GM21526 (cell line): ENCODE data around the gene PPM1D.
A peak's percentile ranks its signal among the peaks of the same experiment; 100 is the strongest.
"Not testable (repeated sequence)": the region's sequence is repeated elsewhere in the genome, so short reads cannot be mapped to it uniquely, and the experiment has no call there.

Experiments
- ATAC-seq: cut with Tn5 transposase; IDR thresholded peaks from one replicate; pipeline ENCODE4 v1.9.1; 2021; ENCODE audit warnings: moderate library complexity; ENCODE audit not compliant: unreplicated experiment, low FRiP score

The PPM1D gene

GRCh38 chr17:60664022-60664421 is 64.0 kb downstream of the PPM1D start:
- ATAC-seq, result no peak

- no peak for ATAC-seq
These were observed 65.6 kb downstream of the PPM1D start for GRCh38 chr17:60665602-60666001.

- ATAC-seq, result not testable (repeated sequence)
These were observed 68.7 kb downstream of the PPM1D start for GRCh38 chr17:60668741-60669140.

- no peak for ATAC-seq
These were observed 71.5 kb downstream of the PPM1D start for GRCh38 chr17:60671482-60671881.

- not testable (repeated sequence) for ATAC-seq
These were observed 74.6 kb downstream of the PPM1D start for GRCh38 chr17:60674637-60675036.

GRCh38 chr17:60675997-60676396 is 76.0 kb downstream of the PPM1D start:
- ATAC-seq, result no peak

- no peak for ATAC-seq
These were observed 76.8 kb downstream of the PPM1D start for GRCh38 chr17:60676758-60677307.

GRCh38 chr17:60677308-60678117 is 77.5 kb downstream of the PPM1D start, which contains the start of gene BCAS3:
BCAS3 (plus strand) TSS chr17:60677851.
- ATAC-seq, result peak; percentile 95

GRCh38 chr17:60678118-60678444 is 78.1 kb downstream of the PPM1D start:
- ATAC-seq, result no peak

GRCh38 chr17:60679287-60679686 is 79.3 kb downstream of the PPM1D start:
- ATAC-seq, result no peak

GRCh38 chr17:60680754-60681153 is 80.8 kb downstream of the PPM1D start:
- no peak for ATAC-seq

- ATAC-seq, result no peak
These were observed 85.4 kb downstream of the PPM1D start for GRCh38 chr17:60685437-60685836.

- no peak for ATAC-seq
These were observed 96.0 kb downstream of the PPM1D start for GRCh38 chr17:60695960-60696359.

- ATAC-seq, result no peak
These were observed 99.1 kb downstream of the PPM1D start for GRCh38 chr17:60699090-60699489.

GRCh38 chr17:60704170-60704569 is 104.2 kb downstream of the PPM1D start:
- ATAC-seq, result no peak

- ATAC-seq, result no peak
These were observed 112.7 kb downstream of the PPM1D start for GRCh38 chr17:60712675-60713074.

GRCh38 chr17:60713608-60714007 is 113.6 kb downstream of the PPM1D start:
- ATAC-seq, result no peak
